B cell (primary cell): ENCODE measurements around the gene TLX1. TPM values are rescaled to one million over a fixed set of nuclear protein-coding genes. Genes with fewer than 3 reads are reported as not detected.
A peak's percentile ranks its signal among the peaks of the same experiment; 100 is the strongest.

Experiments used
- ATAC-seq: fragments of 200-7000 bp; cut with Tn5 transposase; one replicate; pipeline ENCODE4 v1.10.0; 2021; ENCODE audit warnings: low read depth, mild to moderate bottlenecking, moderate number of reproducible peaks, moderate library complexity
- CTCF ChIA-PET: fragments of 350-600 bp; sonication (Branson Sonifier 250); formaldehyde crosslinking; loops from one replicate; lab custom pipeline; 2021; ENCODE audit warnings: antibody characterized with exemption, inconsistent platforms; lab: Charles Lee
- POLR2A ChIA-PET: fragments of 350-600 bp; sonication (Branson Sonifier 250); formaldehyde crosslinking; loops from one replicate; lab custom pipeline; 2021; ENCODE audit warnings: antibody characterized with exemption; lab: Charles Lee
- DNase-seq: peaks from one replicate; pipeline ENCODE4 v3.0.0; 2013
- H2AFZ ChIP-seq: 2 replicates; pipeline ENCODE4 v1.6.1; 2012; ENCODE audit warnings: mild to moderate bottlenecking, low read depth, low read length; ENCODE audit not compliant: insufficient read depth, poor library complexity, severe bottlenecking
- H3K27ac ChIP-seq, 2 donors: 1 replicate in 1 of 2; 2 replicates in 1 of 2; pipeline ENCODE4 v1.5.1; 2012 to 2013; ENCODE audit warnings: low read length in 2 of 2, mild to moderate bottlenecking in 2 of 2, moderate library complexity in 1 of 2
- H3K27me3 ChIP-seq, 4 experiments: fragments of 200-600 bp in 1 of 4; sonication (generic) in 1 of 4; replicated peaks in 1 of 4; 1 replicate in 2 of 4; 2 replicates in 2 of 4; pipeline versions ENCODE4 v1.6.1 to v1.7.0; 2013 to 2016; ENCODE audit warnings: low read length in 3 of 4, mild to moderate bottlenecking in 2 of 4, mixed read lengths in 1 of 4, moderate library complexity in 1 of 4; ENCODE audit not compliant: insufficient read depth in 4 of 4, control insufficient read depth in 3 of 4; ENCODE audit errors: control extremely low read depth in 1 of 4
- H3K36me3 ChIP-seq, 2 experiments: replicated peaks in 1 of 2; 1 replicate in 1 of 2; 2 replicates in 1 of 2; pipeline versions ENCODE4 v1.6.1 to v1.7.1; 2013; ENCODE audit warnings: low read length in 1 of 2; ENCODE audit not compliant: insufficient read depth in 2 of 2, control insufficient read depth in 1 of 2; ENCODE audit errors: control extremely low read depth in 1 of 2, extremely low read depth in 1 of 2
- H3K4me1 ChIP-seq, 2 donors: fragments of 200-600 bp in 1 of 2; sonication (generic) in 1 of 2; 1 replicate in 1 of 2; 2 replicates in 1 of 2; pipeline versions ENCODE4 v1.5.1 to v1.6.1; 2013 to 2017; ENCODE audit warnings: low read length in 2 of 2; ENCODE audit not compliant: control insufficient read depth in 2 of 2, insufficient read depth in 2 of 2
- H3K4me2 ChIP-seq: replicated peaks from 2 replicates; pipeline ENCODE3; 2012; ENCODE audit warnings: mild to moderate bottlenecking, low read depth, low read length; ENCODE audit not compliant: poor library complexity, severe bottlenecking
- H3K4me3 ChIP-seq, 5 experiments: fragments of 200-600 bp in 1 of 5; sonication (generic) in 1 of 5; 1 replicate in 3 of 5; 2 replicates in 2 of 5; pipeline versions ENCODE4 v1.5.1 to v1.7.0; 2011 to 2016; ENCODE audit warnings: low read length in 4 of 5, mild to moderate bottlenecking in 4 of 5, low read depth in 2 of 5, control low read depth in 1 of 5, moderate library complexity in 1 of 5; ENCODE audit not compliant: insufficient read depth in 1 of 5; ENCODE audit errors: control extremely low read depth in 1 of 5, extremely low read depth in 1 of 5
- H3K79me2 ChIP-seq: fragments of 200-600 bp; sonication (generic); one replicate; pipeline ENCODE4 v1.6.0; 2016; ENCODE audit warnings: low read length; ENCODE audit not compliant: control insufficient read depth, insufficient read depth
- H3K9ac ChIP-seq: fragments of 200-600 bp; sonication (generic); 2 replicates; pipeline ENCODE4 v1.6.1; 2017; ENCODE audit warnings: mild to moderate bottlenecking, low read length, moderate library complexity
- H3K9me3 ChIP-seq, 3 donors: one replicate each; pipeline versions ENCODE4 v1.6.1 to v1.7.1; 2013; ENCODE audit warnings: low read length in 2 of 3; ENCODE audit not compliant: control insufficient read depth in 2 of 3, insufficient read depth in 1 of 3; ENCODE audit errors: control extremely low read depth in 1 of 3
- H4K20me1 ChIP-seq: 2 replicates; pipeline ENCODE4 v1.6.0; 2012; ENCODE audit warnings: mild to moderate bottlenecking, low read length; ENCODE audit not compliant: insufficient read depth, control insufficient read depth, poor library complexity, severe bottlenecking
- H3K27ac Mint-ChIP-seq: one replicate; pipeline ENCODE4 v1.8.0; 2021; ENCODE audit warnings: mixed read lengths
- H3K27me3 Mint-ChIP-seq: one replicate; pipeline ENCODE4 v1.8.0; 2021; ENCODE audit warnings: mixed read lengths
- H3K4me1 Mint-ChIP-seq: one replicate; pipeline ENCODE4 v1.8.0; 2021; ENCODE audit warnings: mixed read lengths
- H3K4me3 Mint-ChIP-seq: one replicate; pipeline ENCODE4 v1.8.0; 2021; ENCODE audit warnings: mixed read lengths
- H3K9me3 Mint-ChIP-seq: one replicate; pipeline ENCODE4 v1.8.0; 2022; ENCODE audit warnings: mixed read lengths; ENCODE audit not compliant: insufficient read depth
- EZH2 ChIP-seq: IDR thresholded peaks from 2 replicates; pipeline ENCODE4 v1.6.1; 2012; ENCODE audit warnings: borderline replicate concordance, low read depth, mild to moderate bottlenecking, moderate library complexity, low read length; ENCODE audit not compliant: insufficient read depth, poor library complexity, severe bottlenecking
- WGBS: methylation state at CpG from one replicate; pipeline ENCODE4 v1.1.5; 2013; ENCODE audit warnings: missing lambda C conversion rate; ENCODE audit not compliant: insufficient coverage; 5-methylcytosine and 5-hydroxymethylcytosine counted together
- intact Hi-C: fragments of 100-400 bp; cut with micrococcal nuclease; formaldehyde crosslinking; loops from one replicate; pipeline ENCODE4 v1.10.0; 2022
- polyA plus RNA-seq: library from polyadenylated mRNA; depleted of rRNA; stranded (reverse); fragments of >200 nt; gene quantifications from 2 replicates; pipeline ENCODE4 v1.2.3, GENCODE V29; 2012
- total RNA-seq, 2 donors: library from RNA; stranded (reverse); fragments of 120-200 nt in 1 of 2; gene quantifications; 1 replicate in 1 of 2; 2 replicates in 1 of 2; pipeline versions ENCODE4 v1.2.3 to v1.2.4, GENCODE V29; 2013 to 2022
- TF ChIP-seq, protein P1 (sequence below): fragments of 200-600 bp; IDR thresholded peaks from one replicate; pipeline ENCODE4 v1.8.0; 2022; ENCODE audit warnings: antibody characterized with exemption, mild to moderate bottlenecking

The TLX1 gene
- total and polyA plus RNA-seq, 2 donors (not counting 1 experiment from before 2014, with no cell fraction given) = not detected

DNA sequence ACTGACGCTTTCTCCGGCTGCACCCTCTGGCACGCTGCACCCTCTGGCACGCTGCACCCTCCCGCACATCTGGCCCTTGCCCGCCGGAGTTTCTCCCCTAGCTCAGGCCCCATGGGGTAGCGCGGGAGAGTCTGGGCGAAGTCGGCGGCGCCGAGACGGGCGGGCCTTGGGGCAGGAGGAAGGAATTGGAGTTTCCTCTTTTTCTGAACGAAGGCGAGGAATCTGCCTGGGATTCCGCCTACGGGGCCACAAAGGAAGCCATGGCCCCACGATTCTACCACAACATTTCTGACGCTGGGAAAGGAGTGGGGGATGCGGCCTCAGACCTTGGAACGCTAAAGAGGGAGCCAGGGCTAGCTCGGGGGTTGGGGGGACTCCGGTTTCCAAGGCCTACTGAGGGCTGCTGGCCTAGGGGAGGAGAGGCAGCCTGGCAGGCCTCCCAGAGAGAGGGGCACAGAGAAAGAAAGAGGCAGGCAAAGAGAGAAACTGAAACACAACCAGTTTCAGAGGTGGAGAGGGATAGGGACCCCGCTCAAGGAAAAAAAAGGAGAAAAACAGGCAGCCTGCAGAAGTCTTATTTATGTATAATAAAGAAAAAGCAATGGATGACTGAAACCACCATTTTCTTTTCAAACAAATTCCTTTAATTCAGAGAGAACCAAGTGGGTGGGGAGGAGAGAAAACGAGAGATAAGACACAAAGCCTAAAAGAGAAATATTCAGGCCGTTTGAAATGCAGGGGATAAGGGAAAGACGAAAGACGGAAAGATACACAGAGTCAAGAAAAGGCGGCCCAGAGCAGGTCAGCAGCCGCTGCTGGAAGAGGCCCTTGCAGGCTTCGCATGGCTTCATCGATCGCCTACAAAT, 4.3 kb downstream of the TLX1 start:
- Histone ChIP-seq H2AFZ (peak overlapping the region; percentile 32), H3K27ac (no peak overlapping the region), H4K20me1 (no peaks in the 10 kb centered on the region), H3K36me3 (no peaks in the 10 kb centered on the region), H3K4me3 (peak overlapping the region in 1 of 5 experiments; percentile 9), H3K9ac (peak overlapping the region; percentile 50), H3K4me1 (peaks cover 62 to 79% of the 10 kb centered on the region in 2 donors), H3K79me2 (no peaks in the 10 kb centered on the region), H3K27me3 (peaks cover 0 to 98% (median 77%) of the 10 kb centered on the region in 4 experiments), H3K4me2 (peak overlapping the region; percentile 76), H3K9me3 (peaks cover 0 to 48% (median 3%) of the 10 kb centered on the region in 3 donors)
- H3K27ac Mint-ChIP-seq = no peak overlapping the region
- no peaks in the 10 kb centered on the region for H3K9me3 Mint-ChIP-seq
- DNase-seq (peak; percentile 51), ATAC-seq (no peak)
- 12% methylated on average over 31 of the region's 36 CpGs for WGBS
- TF ChIP-seq, protein P1, sequence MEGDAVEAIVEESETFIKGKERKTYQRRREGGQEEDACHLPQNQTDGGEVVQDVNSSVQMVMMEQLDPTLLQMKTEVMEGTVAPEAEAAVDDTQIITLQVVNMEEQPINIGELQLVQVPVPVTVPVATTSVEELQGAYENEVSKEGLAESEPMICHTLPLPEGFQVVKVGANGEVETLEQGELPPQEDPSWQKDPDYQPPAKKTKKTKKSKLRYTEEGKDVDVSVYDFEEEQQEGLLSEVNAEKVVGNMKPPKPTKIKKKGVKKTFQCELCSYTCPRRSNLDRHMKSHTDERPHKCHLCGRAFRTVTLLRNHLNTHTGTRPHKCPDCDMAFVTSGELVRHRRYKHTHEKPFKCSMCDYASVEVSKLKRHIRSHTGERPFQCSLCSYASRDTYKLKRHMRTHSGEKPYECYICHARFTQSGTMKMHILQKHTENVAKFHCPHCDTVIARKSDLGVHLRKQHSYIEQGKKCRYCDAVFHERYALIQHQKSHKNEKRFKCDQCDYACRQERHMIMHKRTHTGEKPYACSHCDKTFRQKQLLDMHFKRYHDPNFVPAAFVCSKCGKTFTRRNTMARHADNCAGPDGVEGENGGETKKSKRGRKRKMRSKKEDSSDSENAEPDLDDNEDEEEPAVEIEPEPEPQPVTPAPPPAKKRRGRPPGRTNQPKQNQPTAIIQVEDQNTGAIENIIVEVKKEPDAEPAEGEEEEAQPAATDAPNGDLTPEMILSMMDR = no peak
- no peak for TF ChIP-seq EZH2
- peak overlapping the region; percentile 71 for H3K4me3 Mint-ChIP-seq
- CTCF ChIA-PET = interaction anchor here (1.6 to 2.3 kb wide), 2 partner anchors 68 to 78 kb away, joined by 5 read pairs; no protein-coding TSS in a partner anchor
- POLR2A ChIA-PET = no interaction called here
- H3K4me1 Mint-ChIP-seq = peaks cover 51% of the 10 kb centered on the region
- intact Hi-C loops = loop anchor here (10.0 kb wide), 1 partner anchor 391 kb away; the partner anchor contains the start of gene PAX2
- peaks cover 64% of the 10 kb centered on the region for H3K27me3 Mint-ChIP-seq
